PC-3 (cell line): ENCODE results near the gene CDH26. TPM values are rescaled to one million over a fixed set of nuclear protein-coding genes. Genes with fewer than 3 reads are reported as not detected.

Source experiments
- ATAC-seq: fragments of 200-7000 bp; cut with Tn5 transposase; 2 replicates; pipeline ENCODE4 v1.9.1; 2020; ENCODE audit warnings: mild to moderate bottlenecking, moderate library complexity
- BruUV-seq: library from RNA; stranded (reverse); fragments of 400-500 nt; replicated peaks from 2 replicates; lab custom pipeline; 2021; lab: Mats Ljungman, UMichigan
- CTCF ChIA-PET: fragments of 300-600 bp; sonication (Branson Sonifier 250); formaldehyde crosslinking; loops from one replicate; lab custom pipeline; 2022; ENCODE audit warnings: antibody characterized with exemption; lab: Charles Lee
- POLR2A ChIA-PET: fragments of 300-600 bp; sonication (Branson Sonifier 250); formaldehyde crosslinking; loops from one replicate; lab custom pipeline; 2022; ENCODE audit warnings: antibody characterized with exemption; ENCODE audit not compliant: unreplicated experiment; lab: Charles Lee
- DNase-seq: peaks from one replicate; pipeline ENCODE4 v3.0.0-alpha.2; 2015
- H2AFZ ChIP-seq: fragments of 300-600 bp; sonication (generic); 2 replicates; pipeline ENCODE4 v1.6.0; 2016; ENCODE audit warnings: antibody characterized with exemption, low read length
- H3F3A ChIP-seq: fragments of 300-600 bp; sonication (generic); one replicate; pipeline ENCODE4 v1.6.0; 2017; ENCODE audit warnings: antibody characterized with exemption, low read length, control low read depth, mild to moderate bottlenecking; ENCODE audit not compliant: unreplicated experiment
- H3K27ac ChIP-seq: fragments of 300-600 bp; sonication (generic); 2 replicates; pipeline ENCODE4 v1.5.1; 2016; ENCODE audit warnings: mild to moderate bottlenecking, low read length
- H3K27me3 ChIP-seq: fragments of 300-600 bp; sonication (generic); 2 replicates; pipeline ENCODE4 v1.6.1; 2016; ENCODE audit warnings: low read length, mixed read lengths
- H3K36me3 ChIP-seq: fragments of 300-600 bp; sonication (generic); 2 replicates; pipeline ENCODE4 v1.6.1; 2016; ENCODE audit warnings: low read depth, mixed run types, low read length, mixed read lengths
- H3K4me1 ChIP-seq: fragments of 300-600 bp; sonication (generic); 2 replicates; pipeline ENCODE4 v1.5.1; 2016; ENCODE audit warnings: low read length; ENCODE audit not compliant: insufficient read depth
- H3K4me2 ChIP-seq: fragments of 300-600 bp; sonication (generic); 2 replicates; pipeline ENCODE4 v1.6.0; 2016; ENCODE audit warnings: low read length
- H3K4me3 ChIP-seq: fragments of 300-600 bp; sonication (generic); 2 replicates; pipeline ENCODE4 v1.5.1; 2016; ENCODE audit warnings: mild to moderate bottlenecking, low read length, mixed read lengths
- H3K79me2 ChIP-seq: fragments of 300-600 bp; sonication (generic); 2 replicates; pipeline ENCODE4 v1.6.1; 2017; ENCODE audit warnings: low read length, mixed read lengths
- H3K9ac ChIP-seq: fragments of 300-600 bp; sonication (generic); 2 replicates; pipeline ENCODE4 v1.6.0; 2016; ENCODE audit warnings: mild to moderate bottlenecking, low read length
- H3K9me2 ChIP-seq: fragments of 300-600 bp; sonication (generic); replicated peaks from 2 replicates; pipeline ENCODE4 v1.6.1; 2016; ENCODE audit warnings: mixed run types, low read length, mixed read lengths
- H3K9me3 ChIP-seq: fragments of 300-600 bp; sonication (generic); 2 replicates; pipeline ENCODE4 v1.6.1; 2016; ENCODE audit warnings: low read length, mixed read lengths
- H4K20me1 ChIP-seq: fragments of 300-600 bp; sonication (generic); 2 replicates; pipeline ENCODE4 v1.6.1; 2016; ENCODE audit warnings: low read length, mixed read lengths
- CTCF ChIP-seq: fragments of 300-600 bp; sonication (generic); conservative IDR thresholded peaks from 2 replicates; pipeline ENCODE4 v1.5.1; 2017; ENCODE audit warnings: antibody characterized with exemption, low read depth, mild to moderate bottlenecking, low read length
- EZH2 ChIP-seq: fragments of 300-600 bp; sonication (generic); IDR thresholded peaks from one replicate; pipeline ENCODE4 v1.6.1; 2017; ENCODE audit warnings: antibody characterized with exemption, mild to moderate bottlenecking, low read length; ENCODE audit not compliant: unreplicated experiment
- EZH2phosphoT487 ChIP-seq: fragments of 300-600 bp; sonication (generic); IDR thresholded peaks from 2 replicates; pipeline ENCODE4 v1.6.1; 2018; ENCODE audit warnings: mild to moderate bottlenecking, antibody characterized with exemption, low read length, borderline replicate concordance
- intact Hi-C: fragments of 100-400 bp; cut with micrococcal nuclease; formaldehyde crosslinking; loops from 2 replicates; pipeline ENCODE4 v1.9.0; 2023
- total RNA-seq: library from RNA; depleted of rRNA; stranded (reverse); fragments of >200 nt; gene quantifications from 2 replicates; pipeline ENCODE4 v1.2.3, GENCODE V29; 2014

Gene CDH26
- total RNA-seq, 1 experiment from 2014 or later: 1.2 TPM

GRCh38 chr20:59912609-59913008, 45.6 kb upstream of the CDH26 start:
- H3K36me3 ChIP-seq: no peaks in the 10 kb centered on the region
- no peak overlapping the region for H3K4me2 ChIP-seq
- ChIA-PET CTCF (no interaction called here), POLR2A (interaction anchor here (0.7 kb wide), 1 partner anchor 40 kb away, joined by 3 read pairs; no protein-coding TSS in a partner anchor)
- H3K79me2 ChIP-seq: no peaks in the 10 kb centered on the region
- no peak overlapping the region for H3K9ac ChIP-seq
- H3K4me3 ChIP-seq: no peak overlapping the region
- intact Hi-C loops: no loop called here
- no peak overlapping the region for H3K27ac ChIP-seq
- DNase-seq: no peak
- H3F3A ChIP-seq: no peaks in the 10 kb centered on the region
- H3K4me1 ChIP-seq: peaks cover 27% of the 10 kb centered on the region
- no peaks in the 10 kb centered on the region for H3K9me3 ChIP-seq
- H3K27me3 ChIP-seq: no peaks in the 10 kb centered on the region
- no peaks in the 10 kb centered on the region for H3K9me2 ChIP-seq
- no TSS peak for BruUV-seq
- TF ChIP-seq EZH2phosphoT487 (no peak), EZH2 (no peak), CTCF (no peak)
- no peak overlapping the region for H2AFZ ChIP-seq
- H4K20me1 ChIP-seq: no peaks in the 10 kb centered on the region
- ATAC-seq: no peak

GRCh38 chr20:59920944-59921343, 37.3 kb upstream of the CDH26 start:
- H3K4me1 ChIP-seq: peaks cover 40% of the 10 kb centered on the region
- no peaks in the 10 kb centered on the region for H3K27me3 ChIP-seq
- no peaks in the 10 kb centered on the region for H3F3A ChIP-seq
- intact Hi-C loops: no loop called here
- no peaks in the 10 kb centered on the region for H4K20me1 ChIP-seq
- H3K79me2 ChIP-seq: no peaks in the 10 kb centered on the region
- DNase-seq (peak; percentile 48), ATAC-seq (peak; percentile 47)
- no peaks in the 10 kb centered on the region for H3K9me3 ChIP-seq
- no peak overlapping the region for H3K9ac ChIP-seq
- H3K9me2 ChIP-seq: no peaks in the 10 kb centered on the region
- no peak overlapping the region for H3K4me3 ChIP-seq
- H3K4me2 ChIP-seq: peak overlapping the region; percentile 40
- H3K36me3 ChIP-seq: no peaks in the 10 kb centered on the region
- peak overlapping the region; percentile 13 for H3K27ac ChIP-seq
- ChIA-PET POLR2A (interaction anchor here (1.0 kb wide), 1 partner anchor 72 kb away, joined by 3 read pairs; no protein-coding TSS in a partner anchor), CTCF (interaction anchor here (0.8 kb wide), 1 partner anchor 68 kb away, joined by 3 read pairs; no protein-coding TSS in a partner anchor)
- BruUV-seq: no TSS peak
- peak overlapping the region; percentile 42 for H2AFZ ChIP-seq
- TF ChIP-seq EZH2phosphoT487 (no peak), CTCF (no peak), EZH2 (no peak)

- ChIA-PET POLR2A (no interaction called here), CTCF (no interaction called here)
- Histone ChIP-seq H3K9ac (no peak overlapping the region), H3K27me3 (no peaks in the 10 kb centered on the region), H3K4me1 (peaks cover 40% of the 10 kb centered on the region), H3F3A (no peaks in the 10 kb centered on the region), H3K79me2 (no peaks in the 10 kb centered on the region), H3K27ac (no peak overlapping the region), H3K9me3 (no peaks in the 10 kb centered on the region), H3K4me2 (no peak overlapping the region), H3K4me3 (no peak overlapping the region), H2AFZ (no peak overlapping the region), H4K20me1 (no peaks in the 10 kb centered on the region), H3K36me3 (no peaks in the 10 kb centered on the region), H3K9me2 (no peaks in the 10 kb centered on the region)
- ATAC-seq (no peak), DNase-seq (peak; percentile 20)
- intact Hi-C loops: no loop called here
- no TSS peak for BruUV-seq
- TF ChIP-seq EZH2: no peak
- TF ChIP-seq EZH2phosphoT487: no peak
- TF ChIP-seq CTCF: no peak
These were observed 34.7 kb upstream of the CDH26 start for GRCh38 chr20:59923514-59923913.
